Measurements from ENCODE around the gene CNOT11. TPM values are rescaled to one million over a fixed set of nuclear protein-coding genes. Genes with fewer than 3 reads are reported as not detected.
A peak's percentile ranks its signal among the peaks of the same experiment; 100 is the strongest.

CNOT11 gene
- total RNA-seq, 2 experiments from 2014 or later: 39.4 to 46.8 TPM

DNA sequence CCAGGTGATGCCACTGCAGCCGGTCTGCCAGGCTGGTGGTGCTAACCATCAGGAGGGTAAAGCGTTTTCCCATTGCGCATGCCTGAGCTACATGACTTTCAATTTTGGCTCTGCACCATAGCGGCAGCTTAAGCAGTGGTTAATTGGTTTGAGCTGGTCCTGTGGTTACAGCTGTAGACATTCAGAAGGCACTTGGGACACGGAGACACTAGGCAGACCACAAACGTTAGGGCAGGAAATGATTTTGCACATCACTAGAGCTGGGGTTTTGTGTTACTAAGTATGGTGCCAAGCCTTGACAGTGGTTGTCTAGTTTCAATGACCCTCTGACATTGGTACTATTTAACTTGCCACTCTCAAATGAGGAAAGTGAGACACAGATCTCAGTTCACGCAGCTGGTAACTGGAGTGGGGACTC is 28.9 kb upstream of the CNOT11 start:
- Mint-ChIP-seq H3K4me1 (ENCODE audit: low read depth) (peaks cover 14% of the 10 kb centered on the region), H3K27ac (peak overlapping the region; percentile 61), H3K36me3 (ENCODE audit: low read depth) (no peaks in the 10 kb centered on the region), H3K9me3 (no peaks in the 10 kb centered on the region), H3K4me3 (peak overlapping the region; percentile 40), H3K27me3 (no peaks in the 10 kb centered on the region)
- ChIA-PET CTCF (no interaction called here), POLR2A (interaction anchor here (0.8 to 1.5 kb wide), 2 partner anchors 19 to 28 kb away, joined by 4 read pairs; partner anchors contain the start of gene CNOT11)
- intact Hi-C loops (cut with DNase I, micrococcal nuclease): no loop called here
- Histone ChIP-seq H3K27ac (ENCODE audit: low read depth in 1 of 2, low read length in 2 of 2) (no peak overlapping the region), H3K36me3 (ENCODE audit: insufficient read depth, low read length) (no peaks in the 10 kb centered on the region), H3K4me3 (ENCODE audit: low read length) (no peak overlapping the region), H3K27me3 (ENCODE audit: control insufficient read depth in 1 of 2, insufficient read depth in 2 of 2, low read length in 2 of 2) (no peaks in the 10 kb centered on the region), H3K9me3 (ENCODE audit: control insufficient read depth in 1 of 2, insufficient read depth in 1 of 2, low read length in 2 of 2) (no peaks in the 10 kb centered on the region), H3K4me1 (ENCODE audit: insufficient read depth, low read length) (peaks cover 16% of the 10 kb centered on the region)
- ATAC-seq (ENCODE audit: poor library complexity) (peak; percentile 94), DNase-seq (peak; percentile 11 to 80 (median 32))
- TF ChIP-seq, protein P1, sequence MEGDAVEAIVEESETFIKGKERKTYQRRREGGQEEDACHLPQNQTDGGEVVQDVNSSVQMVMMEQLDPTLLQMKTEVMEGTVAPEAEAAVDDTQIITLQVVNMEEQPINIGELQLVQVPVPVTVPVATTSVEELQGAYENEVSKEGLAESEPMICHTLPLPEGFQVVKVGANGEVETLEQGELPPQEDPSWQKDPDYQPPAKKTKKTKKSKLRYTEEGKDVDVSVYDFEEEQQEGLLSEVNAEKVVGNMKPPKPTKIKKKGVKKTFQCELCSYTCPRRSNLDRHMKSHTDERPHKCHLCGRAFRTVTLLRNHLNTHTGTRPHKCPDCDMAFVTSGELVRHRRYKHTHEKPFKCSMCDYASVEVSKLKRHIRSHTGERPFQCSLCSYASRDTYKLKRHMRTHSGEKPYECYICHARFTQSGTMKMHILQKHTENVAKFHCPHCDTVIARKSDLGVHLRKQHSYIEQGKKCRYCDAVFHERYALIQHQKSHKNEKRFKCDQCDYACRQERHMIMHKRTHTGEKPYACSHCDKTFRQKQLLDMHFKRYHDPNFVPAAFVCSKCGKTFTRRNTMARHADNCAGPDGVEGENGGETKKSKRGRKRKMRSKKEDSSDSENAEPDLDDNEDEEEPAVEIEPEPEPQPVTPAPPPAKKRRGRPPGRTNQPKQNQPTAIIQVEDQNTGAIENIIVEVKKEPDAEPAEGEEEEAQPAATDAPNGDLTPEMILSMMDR (IDR thresholded peaks at IDR 0.05): no peak

- TF ChIP-seq, protein P1 (IDR thresholded peaks at IDR 0.05): no peak
- H3K27me3 Mint-ChIP-seq: no peaks in the 10 kb centered on the region
- no peaks in the 10 kb centered on the region for H3K9me3 ChIP-seq (ENCODE audit: control insufficient read depth in 1 of 2, insufficient read depth in 1 of 2, low read length in 2 of 2)
- H3K36me3 Mint-ChIP-seq (ENCODE audit: low read depth): no peaks in the 10 kb centered on the region
- no peak overlapping the region for H3K27ac Mint-ChIP-seq
- no peak overlapping the region for H3K4me3 Mint-ChIP-seq
- CTCF ChIA-PET: no interaction called here
- no peaks in the 10 kb centered on the region for H3K9me3 Mint-ChIP-seq
- no peaks in the 10 kb centered on the region for H3K4me1 Mint-ChIP-seq (ENCODE audit: low read depth)
- POLR2A ChIA-PET: no interaction called here
- intact Hi-C loops (cut with DNase I, micrococcal nuclease): no loop called here
- no peak overlapping the region for H3K27ac ChIP-seq (ENCODE audit: low read depth in 1 of 2, low read length in 2 of 2)
- no peak for ATAC-seq (ENCODE audit: poor library complexity)
- no peaks in the 10 kb centered on the region for H3K36me3 ChIP-seq (ENCODE audit: insufficient read depth, low read length)
- H3K4me1 ChIP-seq (ENCODE audit: insufficient read depth, low read length): no peaks in the 10 kb centered on the region
- no peaks in the 10 kb centered on the region for H3K27me3 ChIP-seq (ENCODE audit: control insufficient read depth in 1 of 2, insufficient read depth in 2 of 2, low read length in 2 of 2)
- H3K4me3 ChIP-seq (ENCODE audit: low read length): no peak overlapping the region
- DNase-seq: no peak
Observed at GRCh38 chr2:101230541-101231001, 22.1 kb upstream of the CNOT11 start.

DNA sequence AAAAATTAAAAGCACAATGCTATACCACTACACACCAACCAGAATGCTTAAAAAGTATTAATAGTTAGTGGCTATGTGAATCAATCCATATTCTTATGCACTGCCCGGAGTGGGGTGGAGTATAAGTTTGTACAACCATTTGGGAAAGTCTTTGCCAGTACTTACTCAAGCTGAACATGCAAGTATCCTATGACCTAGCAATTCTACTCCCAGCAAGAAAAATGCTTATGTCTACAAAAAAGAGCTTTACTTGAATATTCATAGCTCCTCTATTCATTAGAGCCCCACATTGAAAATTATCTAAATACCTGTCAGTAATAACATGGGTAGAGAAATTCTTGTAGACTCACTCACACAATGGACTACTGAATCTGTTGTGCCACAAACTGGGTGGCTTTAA is 21.4 kb upstream of the CNOT11 start:
- intact Hi-C loops (cut with DNase I, micrococcal nuclease): no loop called here
- no peaks in the 10 kb centered on the region for H3K4me1 ChIP-seq (ENCODE audit: insufficient read depth, low read length)
- no peaks in the 10 kb centered on the region for H3K27me3 ChIP-seq (ENCODE audit: control insufficient read depth in 1 of 2, insufficient read depth in 2 of 2, low read length in 2 of 2)
- no peaks in the 10 kb centered on the region for H3K27me3 Mint-ChIP-seq
- CTCF ChIA-PET: no interaction called here
- TF ChIP-seq, protein P1 (IDR thresholded peaks at IDR 0.05): no peak
- no peaks in the 10 kb centered on the region for H3K4me1 Mint-ChIP-seq (ENCODE audit: low read depth)
- no peak for DNase-seq
- no peaks in the 10 kb centered on the region for H3K9me3 ChIP-seq (ENCODE audit: control insufficient read depth in 1 of 2, insufficient read depth in 1 of 2, low read length in 2 of 2)
- H3K27ac Mint-ChIP-seq: no peak overlapping the region
- H3K36me3 ChIP-seq (ENCODE audit: insufficient read depth, low read length): no peaks in the 10 kb centered on the region
- no peak overlapping the region for H3K4me3 Mint-ChIP-seq
- no peaks in the 10 kb centered on the region for H3K36me3 Mint-ChIP-seq (ENCODE audit: low read depth)
- no peak overlapping the region for H3K4me3 ChIP-seq (ENCODE audit: low read length)
- no peaks in the 10 kb centered on the region for H3K9me3 Mint-ChIP-seq
- H3K27ac ChIP-seq (ENCODE audit: low read depth in 1 of 2, low read length in 2 of 2): no peak overlapping the region
- POLR2A ChIA-PET: no interaction called here
- no peak for ATAC-seq (ENCODE audit: poor library complexity)
